ENCODE results near the gene PPIF.
A peak's percentile ranks its signal among the peaks of the same experiment; 100 is the strongest.

PPIF gene

GRCh38 chr10:79345241-79346011, 1.8 kb upstream of the PPIF start:
- CTCF ChIA-PET, result interaction anchor here (0.9 to 8.0 kb wide), 14 partner anchors 9 to 161 kb away, joined by 3 to 111 read pairs (median 4); no protein-coding TSS in a partner anchor

GRCh38 chr10:79346012-79346340, 1.3 kb upstream of the PPIF start:
- no peak for DNase-seq (ENCODE audit: low read depth, low spot score)
- ChIA-PET CTCF (interaction anchor here (0.9 to 8.0 kb wide), 16 partner anchors 9 to 161 kb away, joined by 3 to 111 read pairs (median 4); no protein-coding TSS in a partner anchor), POLR2A (interaction anchor here (1.1 kb wide), 1 partner anchor 13 kb away, joined by 4 read pairs; no protein-coding TSS in a partner anchor)
- no peak for TF ChIP-seq CTCF (IDR thresholded peaks at IDR 0.05; ENCODE audit: insufficient read depth, low read length, missing control alignments)
- H3K4me3 ChIP-seq (ENCODE audit: low read depth, low read length), result no peak overlapping the region

More at GRCh38 chr10:79345241-79346011, 1.8 kb upstream of the PPIF start:
- no peak for TF ChIP-seq CTCF (IDR thresholded peaks at IDR 0.05; ENCODE audit: insufficient read depth, low read length, missing control alignments)
- no peak for DNase-seq (ENCODE audit: low read depth, low spot score)
- H3K4me3 ChIP-seq (ENCODE audit: low read depth, low read length), result no peak overlapping the region
- POLR2A ChIA-PET, result interaction anchor here (1.1 kb wide), 1 partner anchor 12 kb away, joined by 4 read pairs; no protein-coding TSS in a partner anchor

- H3K4me3 ChIP-seq (ENCODE audit: low read depth, low read length), result no peak overlapping the region
These were observed 662 bp upstream of the PPIF start for GRCh38 chr10:79346388-79347225.

GRCh38 chr10:79347894-79348639, 798 bp downstream of the PPIF start:
- ChIA-PET POLR2A (interaction anchor here (0.5 to 1.7 kb wide), 5 partner anchors 11 to 94 kb away, joined by 3 to 12 read pairs (median 3); no protein-coding TSS in a partner anchor), CTCF (interaction anchor here (0.8 to 8.0 kb wide), 11 partner anchors 9 to 140 kb away, joined by 3 to 111 read pairs (median 5); no protein-coding TSS in a partner anchor)
- peak overlapping the region; percentile 86 for H3K4me3 ChIP-seq (ENCODE audit: low read depth, low read length)
- TF ChIP-seq CTCF (IDR thresholded peaks at IDR 0.05; ENCODE audit: insufficient read depth, low read length, missing control alignments), result no peak
- no peak for DNase-seq (ENCODE audit: low read depth, low spot score)

More at GRCh38 chr10:79346388-79347225, 662 bp upstream of the PPIF start:
- DNase-seq (ENCODE audit: low read depth, low spot score), result no peak
- ChIA-PET CTCF (interaction anchor here (0.6 to 8.0 kb wide), 18 partner anchors 11 to 160 kb away, joined by 3 to 111 read pairs (median 4); no protein-coding TSS in a partner anchor), POLR2A (no interaction called here)
- no peak for TF ChIP-seq CTCF (IDR thresholded peaks at IDR 0.05; ENCODE audit: insufficient read depth, low read length, missing control alignments)

- TF ChIP-seq CTCF (IDR thresholded peaks at IDR 0.05; ENCODE audit: insufficient read depth, low read length, missing control alignments), result no peak
- DNase-seq (ENCODE audit: low read depth, low spot score), result no peak
- ChIA-PET CTCF (interaction anchor here (0.8 to 8.0 kb wide), 9 partner anchors 9 to 139 kb away, joined by 3 to 111 read pairs (median 4); no protein-coding TSS in a partner anchor), POLR2A (interaction anchor here (1.4 to 1.7 kb wide), 2 partner anchors 10 to 14 kb away, joined by 3 to 12 read pairs; no protein-coding TSS in a partner anchor)
- H3K4me3 ChIP-seq (ENCODE audit: low read depth, low read length), result peak overlapping the region; percentile 86
These were observed 1.3 kb downstream of the PPIF start for GRCh38 chr10:79348640-79348988.

All from AG04449 (cell line).